HCT116 (cell line): ENCODE data around the gene CLIC5. TPM values are rescaled to one million over a fixed set of nuclear protein-coding genes. Genes with fewer than 3 reads are reported as not detected.

ENCODE experiments used
- ATAC-seq: fragments of 200-7000 bp; cut with Tn5 transposase; 2 replicates; pipeline ENCODE4 v1.9.1; 2020; ENCODE audit warnings: mild to moderate bottlenecking, moderate library complexity
- BruUV-seq: library from RNA; stranded (reverse); fragments of 400-500 nt; replicated peaks from 2 replicates; lab custom pipeline; 2021; lab: Mats Ljungman, UMichigan
- CTCF ChIA-PET: fragments of 300-600 bp; sonication (Branson Sonifier 250); formaldehyde crosslinking; loops from one replicate; lab custom pipeline; 2021; ENCODE audit warnings: antibody characterized with exemption; lab: Charles Lee
- POLR2A ChIA-PET: fragments of 300-600, 350-600 bp; sonication (Branson Sonifier 250); formaldehyde crosslinking; loops from one replicate; lab custom pipeline; 2021; ENCODE audit warnings: antibody characterized with exemption; lab: Charles Lee
- RAD21 ChIA-PET, 2 experiments: fragments of 300-600 bp; sonication (Branson Sonifier 250); formaldehyde crosslinking; loops; one replicate each; lab custom pipeline; 2023; ENCODE audit warnings: low total read pairs in 2 of 2; ENCODE audit not compliant: uncharacterized antibody in 2 of 2, unreplicated experiment in 2 of 2, low non-redundant PET in 1 of 2; lab: Charles Lee
- DNase-seq: peaks from one replicate; pipeline ENCODE4 v3.0.0-alpha.2; 2010; ENCODE audit warnings: low read depth, low spot score
- H2AFZ ChIP-seq: fragments of 200-600 bp; shearing (Covaris generic), sonication (generic); 2 replicates; pipeline ENCODE4 v1.6.1; 2017; ENCODE audit warnings: low read depth, mixed run types, mixed read lengths, antibody characterized with exemption, low read length; ENCODE audit not compliant: poor library complexity, severe bottlenecking
- H3K27ac ChIP-seq: 2 replicates; pipeline ENCODE4 v1.5.1; 2012; ENCODE audit warnings: low read depth, low read length
- H3K27me3 ChIP-seq: fragments of 200-600 bp; sonication (generic); 2 replicates; pipeline ENCODE4 v1.6.1; 2016; ENCODE audit warnings: mixed run types, low read length, mixed read lengths; ENCODE audit not compliant: insufficient read depth
- H3K36me3 ChIP-seq, 2 experiments: fragments of 200-500 bp in 1 of 2; fragments of 200-600 bp in 1 of 2; sonication (Bioruptor generic) in 1 of 2; sonication (generic) in 1 of 2; 2 replicates each; pipeline versions ENCODE4 v1.5.1 to v1.6.1; 2014 to 2016; ENCODE audit warnings: low read length in 2 of 2, inconsistent platforms in 1 of 2, mixed read lengths in 1 of 2, mixed run types in 1 of 2; ENCODE audit not compliant: insufficient read depth in 2 of 2, control insufficient read depth in 1 of 2
- H3K4me1 ChIP-seq, 2 experiments: fragments of 200-600 bp in 1 of 2; sonication (generic) in 1 of 2; 2 replicates each; pipeline versions ENCODE4 v1.5.1 to v1.6.1; 2012 to 2017; ENCODE audit warnings: low read length in 2 of 2, inconsistent platforms in 1 of 2, mild to moderate bottlenecking in 1 of 2, mixed read lengths in 1 of 2, mixed run types in 1 of 2, moderate library complexity in 1 of 2; ENCODE audit not compliant: insufficient read depth in 2 of 2, control insufficient read depth in 1 of 2
- H3K4me2 ChIP-seq: fragments of 200-600 bp; sonication (generic); 2 replicates; pipeline ENCODE4 v1.6.1; 2017; ENCODE audit warnings: mixed run types, low read length, mixed read lengths
- H3K4me3 ChIP-seq, 2 experiments: fragments of 200-600 bp in 1 of 2; sonication (generic) in 1 of 2; replicated peaks in 1 of 2; 2 replicates each; pipeline ENCODE4 v1.5.1; 2011 to 2016; ENCODE audit warnings: low read length in 2 of 2, control low read depth in 1 of 2, low read depth in 1 of 2, mild to moderate bottlenecking in 1 of 2, mixed read lengths in 1 of 2, mixed run types in 1 of 2
- H3K79me2 ChIP-seq: fragments of 200-600 bp; sonication (generic); 2 replicates; pipeline ENCODE4 v1.6.1; 2017; ENCODE audit warnings: mild to moderate bottlenecking, mixed run types, low read length, moderate library complexity, mixed read lengths; ENCODE audit not compliant: insufficient read depth
- H3K9ac ChIP-seq: fragments of 200-600 bp; sonication (generic); 2 replicates; pipeline ENCODE4 v1.6.1; 2016; ENCODE audit warnings: low read length, mixed read lengths
- H3K9me2 ChIP-seq: fragments of 200-600 bp; sonication (generic), shearing (Covaris generic); 2 replicates; pipeline ENCODE4 v1.6.1; 2017; ENCODE audit warnings: mixed run types, mild to moderate bottlenecking, moderate library complexity; ENCODE audit not compliant: insufficient read depth
- H3K9me3 ChIP-seq, 2 experiments: fragments of 200-500 bp in 1 of 2; fragments of 200-600 bp in 1 of 2; sonication (Bioruptor generic) in 1 of 2; sonication (generic) in 1 of 2; 2 replicates each; pipeline ENCODE4 v1.6.1; 2014 to 2017; ENCODE audit warnings: low read length in 2 of 2, mixed read lengths in 2 of 2, inconsistent platforms in 1 of 2, low read depth in 1 of 2, mild to moderate bottlenecking in 1 of 2, mixed run types in 1 of 2, moderate library complexity in 1 of 2; ENCODE audit not compliant: control insufficient read depth in 1 of 2, insufficient read depth in 1 of 2
- H4K20me1 ChIP-seq: fragments of 200-600 bp; sonication (generic), shearing (Covaris generic); 2 replicates; pipeline ENCODE4 v1.6.1; 2017; ENCODE audit warnings: mixed run types, mild to moderate bottlenecking, moderate library complexity; ENCODE audit not compliant: insufficient read depth
- CBX3 ChIP-seq: IDR thresholded peaks from 2 replicates; pipeline ENCODE4 v1.6.1; 2012; ENCODE audit warnings: low read depth
- CTCF ChIP-seq, 3 experiments: fragments of 200-600 bp in 1 of 3; sonication (generic) in 1 of 3; IDR thresholded peaks in 2 of 3; conservative IDR thresholded peaks in 1 of 3; 2 replicates each; pipeline ENCODE4 v1.5.1; 2012 to 2017; ENCODE audit warnings: low read depth in 2 of 3, low read length in 2 of 3, antibody characterized with exemption in 1 of 3, borderline replicate concordance in 1 of 3, control low read depth in 1 of 3, mild to moderate bottlenecking in 1 of 3, mixed read lengths in 1 of 3, mixed run types in 1 of 3, moderate library complexity in 1 of 3; ENCODE audit not compliant: insufficient read depth in 1 of 3
- EZH2 ChIP-seq: fragments of 200-600 bp; sonication (generic); IDR thresholded peaks from 2 replicates; pipeline ENCODE4 v1.6.1; 2017; ENCODE audit warnings: antibody characterized with exemption, mixed run types
- EZH2phosphoT487 ChIP-seq: fragments of 200-600 bp; IDR thresholded peaks from 2 replicates; pipeline ENCODE4 v1.6.1; 2018; ENCODE audit warnings: antibody characterized with exemption, borderline replicate concordance
- POLR2AphosphoS5 ChIP-seq: IDR thresholded peaks from 2 replicates; pipeline ENCODE4 v1.6.1; 2011; ENCODE audit warnings: mild to moderate bottlenecking, low read depth, low read length, moderate library complexity
- RAD21 ChIP-seq: IDR thresholded peaks from 2 replicates; pipeline ENCODE4 v1.6.1; 2012; ENCODE audit warnings: low read depth, mild to moderate bottlenecking
- SP1 ChIP-seq: IDR thresholded peaks from 2 replicates; pipeline ENCODE4 v1.6.1; 2012; ENCODE audit warnings: low read depth
- YY1 ChIP-seq: IDR thresholded peaks from 2 replicates; pipeline ENCODE4 v1.6.1; 2011; ENCODE audit warnings: low read length, low read depth, moderate library complexity, mild to moderate bottlenecking; ENCODE audit not compliant: insufficient replicate concordance; ENCODE audit errors: extremely low read depth
- ZBTB33 ChIP-seq: IDR thresholded peaks from 2 replicates; pipeline ENCODE4 v1.6.1; 2011; ENCODE audit warnings: mild to moderate bottlenecking, low read length, moderate library complexity; ENCODE audit not compliant: insufficient replicate concordance; ENCODE audit errors: extremely low read depth
- intact Hi-C: fragments of 100-400 bp; cut with micrococcal nuclease; formaldehyde crosslinking; loops from 2 replicates; pipeline ENCODE4 v1.10.0; 2022
- total RNA-seq: library from RNA; stranded (reverse); gene quantifications from one replicate; pipeline ENCODE4 v1.2.1, GENCODE V29; 2021; ENCODE audit not compliant: unreplicated experiment
- TF ChIP-seq, protein P1 (sequence below): IDR thresholded peaks from 2 replicates; pipeline ENCODE4 v1.6.1; 2012

Gene CLIC5
- total RNA-seq, 1 experiment from 2014 or later, result 0.20 TPM

DNA sequence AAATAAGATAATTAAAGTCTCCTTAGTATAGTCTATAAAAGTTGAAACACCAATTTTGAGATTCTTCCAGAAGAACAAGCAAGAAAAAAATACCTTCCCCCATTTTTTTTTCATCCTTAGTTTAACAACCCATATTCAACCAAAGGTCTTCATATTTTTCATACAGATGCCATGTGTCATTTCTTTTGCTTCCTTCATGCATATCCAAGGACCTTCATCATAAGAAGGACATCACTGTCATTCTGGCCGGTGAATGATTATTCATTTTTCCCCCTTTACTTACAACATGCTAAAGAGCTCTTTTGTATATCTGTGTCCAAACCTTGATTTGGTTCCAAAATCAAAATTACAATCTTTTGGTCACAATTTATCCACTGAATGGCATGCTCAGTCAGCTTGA, 21.3 kb upstream of the CLIC5 start:
- no peaks in the 10 kb centered on the region for H3K79me2 ChIP-seq
- H3K9me2 ChIP-seq, result no peaks in the 10 kb centered on the region
- ChIA-PET POLR2A (no interaction called here), CTCF (no interaction called here), RAD21 (no interaction called here)
- ATAC-seq (no peak), DNase-seq (no peak)
- TF ChIP-seq ZBTB33 (no peak), POLR2AphosphoS5 (no peak), RAD21 (no peak), CBX3 (no peak), EZH2 (no peak), SP1 (no peak), EZH2phosphoT487 (no peak), CTCF (IDR thresholded peaks at IDR 0.05 in 2 of 3, conservative IDR thresholded peaks at IDR 0.05 in 1 of 3; ENCODE audit: borderline replicate concordance in 1 of 3, insufficient read depth in 1 of 3, low read depth in 2 of 3, low read length in 2 of 3) (no peak), YY1 (no peak)
- TF ChIP-seq, protein P1, sequence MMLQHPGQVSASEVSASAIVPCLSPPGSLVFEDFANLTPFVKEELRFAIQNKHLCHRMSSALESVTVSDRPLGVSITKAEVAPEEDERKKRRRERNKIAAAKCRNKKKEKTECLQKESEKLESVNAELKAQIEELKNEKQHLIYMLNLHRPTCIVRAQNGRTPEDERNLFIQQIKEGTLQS, result no peak
- no peak overlapping the region for H3K4me3 ChIP-seq
- H3K27me3 ChIP-seq, result no peaks in the 10 kb centered on the region
- no peak overlapping the region for H3K27ac ChIP-seq
- no peak overlapping the region for H3K4me2 ChIP-seq
- no peak overlapping the region for H2AFZ ChIP-seq
- no peaks in the 10 kb centered on the region for H3K4me1 ChIP-seq
- H3K36me3 ChIP-seq, result no peaks in the 10 kb centered on the region
- no peaks in the 10 kb centered on the region for H4K20me1 ChIP-seq
- no peak overlapping the region for H3K9ac ChIP-seq
- no TSS peak for BruUV-seq
- intact Hi-C loops, result no loop called here
- no peaks in the 10 kb centered on the region for H3K9me3 ChIP-seq
